Uterus (tissue), 2 donors: ENCODE results near the gene PTDSS2.

Experiments used
- POLR2A ChIP-seq, 2 donors: fragments of 450-650 bp; IDR thresholded peaks; one replicate each; pipeline ENCODE4 v1.6.1; 2016; ENCODE audit warnings: antibody characterized with exemption in 2 of 2, mild to moderate bottlenecking in 1 of 2, moderate library complexity in 1 of 2
- TF ChIP-seq, protein P1 (sequence below), 4 experiments: fragments of 200-600 bp in 2 of 4; fragments of 450-650 bp in 2 of 4; sonication (generic) in 2 of 4; IDR thresholded peaks; one replicate each; pipeline ENCODE4 v1.5.1; 2016 to 2019; ENCODE audit warnings: antibody characterized with exemption in 4 of 4, mild to moderate bottlenecking in 2 of 4, moderate library complexity in 1 of 4

- TF ChIP-seq, protein P1, sequence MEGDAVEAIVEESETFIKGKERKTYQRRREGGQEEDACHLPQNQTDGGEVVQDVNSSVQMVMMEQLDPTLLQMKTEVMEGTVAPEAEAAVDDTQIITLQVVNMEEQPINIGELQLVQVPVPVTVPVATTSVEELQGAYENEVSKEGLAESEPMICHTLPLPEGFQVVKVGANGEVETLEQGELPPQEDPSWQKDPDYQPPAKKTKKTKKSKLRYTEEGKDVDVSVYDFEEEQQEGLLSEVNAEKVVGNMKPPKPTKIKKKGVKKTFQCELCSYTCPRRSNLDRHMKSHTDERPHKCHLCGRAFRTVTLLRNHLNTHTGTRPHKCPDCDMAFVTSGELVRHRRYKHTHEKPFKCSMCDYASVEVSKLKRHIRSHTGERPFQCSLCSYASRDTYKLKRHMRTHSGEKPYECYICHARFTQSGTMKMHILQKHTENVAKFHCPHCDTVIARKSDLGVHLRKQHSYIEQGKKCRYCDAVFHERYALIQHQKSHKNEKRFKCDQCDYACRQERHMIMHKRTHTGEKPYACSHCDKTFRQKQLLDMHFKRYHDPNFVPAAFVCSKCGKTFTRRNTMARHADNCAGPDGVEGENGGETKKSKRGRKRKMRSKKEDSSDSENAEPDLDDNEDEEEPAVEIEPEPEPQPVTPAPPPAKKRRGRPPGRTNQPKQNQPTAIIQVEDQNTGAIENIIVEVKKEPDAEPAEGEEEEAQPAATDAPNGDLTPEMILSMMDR (IDR thresholded peaks at IDR 0.05): no peak
- TF ChIP-seq POLR2A (IDR thresholded peaks at IDR 0.05): no peak
Measured at GRCh38 chr11:534396-535209, 84.5 kb downstream of the PTDSS2 start.
